GM10266 (cell line): Measurements from ENCODE around the gene PLPPR2.

Experiments
- DNase-seq: peaks from one replicate; pipeline ENCODE4 v3.0.0; 2012; ENCODE audit errors: extremely low spot score
- CTCF ChIP-seq: IDR thresholded peaks from 2 replicates; pipeline ENCODE4 v1.5.1; 2012; ENCODE audit warnings: mild to moderate bottlenecking, low read depth; ENCODE audit not compliant: control insufficient read depth, insufficient read depth; ENCODE audit errors: missing control alignments

Gene PLPPR2

GRCh38 chr19:11383706-11384048 is 28.4 kb downstream of the PLPPR2 start:
- DNase-seq, result no peak
- TF ChIP-seq CTCF, result no peak

GRCh38 chr19:11384778-11385129 is 29.5 kb downstream of the PLPPR2 start:
- DNase-seq, result no peak
- TF ChIP-seq CTCF, result no peak

- DNase-seq, result peak; percentile 2
- no peak for TF ChIP-seq CTCF
Observed at GRCh38 chr19:11387162-11388034, 32.2 kb downstream of the PLPPR2 start.

- DNase-seq, result peak; percentile 1
- no peak for TF ChIP-seq CTCF
Observed at GRCh38 chr19:11390359-11390758, 35.1 kb downstream of the PLPPR2 start.

- no peak for DNase-seq
- TF ChIP-seq CTCF, result no peak
Observed at GRCh38 chr19:11390933-11391680, 35.9 kb downstream of the PLPPR2 start.

- no peak for TF ChIP-seq CTCF
- DNase-seq, result peak; percentile 3
Observed at GRCh38 chr19:11397089-11397610, 41.9 kb downstream of the PLPPR2 start.

GRCh38 chr19:11399667-11400066 is 44.4 kb downstream of the PLPPR2 start:
- peak; percentile 8 for DNase-seq
- no peak for TF ChIP-seq CTCF
